GM23338 (cell line): Measurements from ENCODE around the gene STK39. TPM values are rescaled to one million over a fixed set of nuclear protein-coding genes. Genes with fewer than 3 reads are reported as not detected.

Experiments
- ATAC-seq: fragments of 200-7000 bp; cut with Tn5 transposase; 3 replicates; pipeline ENCODE4 v1.9.1; 2020
- DNase-seq: peaks from one replicate; pipeline ENCODE4 v3.0.0-alpha.2; 2015; ENCODE audit warnings: low spot score
- H2AFZ ChIP-seq: fragments of 200-600 bp; sonication (generic); 2 replicates; pipeline ENCODE4 v1.8.0; 2016; ENCODE audit warnings: antibody characterized with exemption, mild to moderate bottlenecking, moderate library complexity
- H3F3A ChIP-seq: fragments of 200-600 bp; sonication (generic); replicated peaks from 2 replicates; pipeline ENCODE4 v1.8.0; 2017; ENCODE audit warnings: antibody characterized with exemption, mixed run types, low read depth
- H3K27ac ChIP-seq: fragments of 200-600 bp; sonication (generic); 2 replicates; pipeline ENCODE4 v1.6.1; 2016; ENCODE audit warnings: low read depth
- H3K27me3 ChIP-seq: fragments of 200-600 bp; sonication (generic); 2 replicates; pipeline ENCODE4 v1.8.0; 2016; ENCODE audit warnings: mild to moderate bottlenecking, mixed run types, moderate library complexity; ENCODE audit not compliant: insufficient read depth
- H3K36me3 ChIP-seq: fragments of 200-600 bp; sonication (generic); 2 replicates; pipeline ENCODE4 v1.8.0; 2016; ENCODE audit warnings: mild to moderate bottlenecking; ENCODE audit not compliant: insufficient read depth
- H3K4me1 ChIP-seq: fragments of 200-600 bp; sonication (generic); 2 replicates; pipeline ENCODE4 v1.8.0; 2016; ENCODE audit warnings: mild to moderate bottlenecking, moderate library complexity; ENCODE audit not compliant: insufficient read depth
- H3K4me2 ChIP-seq: fragments of 200-600 bp; sonication (generic); 2 replicates; pipeline ENCODE4 v1.7.1; 2017; ENCODE audit warnings: mixed run types
- H3K4me3 ChIP-seq: fragments of 200-600 bp; sonication (generic); 2 replicates; pipeline ENCODE4 v1.6.1; 2016; ENCODE audit warnings: mixed run types
- H3K79me2 ChIP-seq: fragments of 200-600 bp; sonication (generic); replicated peaks from 2 replicates; pipeline ENCODE4 v1.8.0; 2017; ENCODE audit warnings: mild to moderate bottlenecking; ENCODE audit not compliant: insufficient read depth
- H3K9me2 ChIP-seq: fragments of 200-600 bp; sonication (generic); 2 replicates; pipeline ENCODE4 v1.8.0; 2017; ENCODE audit not compliant: insufficient read depth
- H4K20me1 ChIP-seq: fragments of 200-600 bp; sonication (generic); replicated peaks from 2 replicates; pipeline ENCODE4 v1.8.0; 2017; ENCODE audit warnings: mild to moderate bottlenecking; ENCODE audit not compliant: insufficient read depth
- H3K27ac Mint-ChIP-seq: 2 replicates; pipeline ENCODE4 v1.8.0; 2020; ENCODE audit warnings: inconsistent platforms, mild to moderate bottlenecking, moderate library complexity, mixed read lengths
- H3K27me3 Mint-ChIP-seq: 3 replicates; pipeline ENCODE4 v1.8.0; 2022; ENCODE audit warnings: low read depth, mild to moderate bottlenecking, moderate library complexity, mixed read lengths, inconsistent platforms; ENCODE audit not compliant: insufficient read depth, poor library complexity
- H3K36me3 Mint-ChIP-seq: 3 replicates; pipeline ENCODE4 v1.8.0; 2021; ENCODE audit warnings: low read depth, mild to moderate bottlenecking, inconsistent platforms, moderate library complexity, mixed read lengths
- H3K4me1 Mint-ChIP-seq: 3 replicates; pipeline ENCODE4 v1.8.0; 2020; ENCODE audit warnings: mild to moderate bottlenecking, inconsistent platforms, mixed read lengths
- H3K4me3 Mint-ChIP-seq: 3 replicates; pipeline ENCODE4 v1.8.0; 2021; ENCODE audit warnings: moderate library complexity, mild to moderate bottlenecking, inconsistent platforms, mixed read lengths
- H3K9me3 Mint-ChIP-seq: 3 replicates; pipeline ENCODE4 v1.8.0; 2020; ENCODE audit warnings: moderate library complexity, mild to moderate bottlenecking, inconsistent platforms, mixed read lengths
- CTCF ChIP-seq, 2 experiments: fragments of 200-600 bp in 1 of 2; sonication (generic) in 1 of 2; conservative IDR thresholded peaks; 2 replicates each; pipeline versions ENCODE4 v1.5.1 to v1.6.1; 2016 to 2017; ENCODE audit warnings: antibody characterized with exemption in 2 of 2, low read depth in 2 of 2, mild to moderate bottlenecking in 2 of 2, moderate library complexity in 1 of 2
- ETS1 ChIP-seq: IDR thresholded peaks from 2 replicates; pipeline ENCODE4 v1.6.1; 2016; ENCODE audit warnings: antibody characterized with exemption
- EZH2 ChIP-seq: fragments of 200-600 bp; sonication (generic); IDR thresholded peaks from one replicate; pipeline ENCODE4 v1.8.0; 2017; ENCODE audit warnings: antibody characterized with exemption, mild to moderate bottlenecking, low read depth; ENCODE audit not compliant: unreplicated experiment
- EZH2phosphoT487 ChIP-seq: fragments of 200-600 bp; sonication (generic); IDR thresholded peaks from one replicate; pipeline ENCODE4 v1.8.1; 2018; ENCODE audit warnings: antibody characterized with exemption; ENCODE audit not compliant: unreplicated experiment
- JUNB ChIP-seq: IDR thresholded peaks from one replicate; pipeline ENCODE4 v1.6.1; 2016; ENCODE audit warnings: antibody characterized with exemption; ENCODE audit not compliant: unreplicated experiment
- POLR2AphosphoS5 ChIP-seq: IDR thresholded peaks from 2 replicates; pipeline ENCODE4 v1.6.1; 2016; ENCODE audit warnings: antibody characterized with exemption, low read depth
- REST ChIP-seq: IDR thresholded peaks from one replicate; pipeline ENCODE4 v1.6.1; 2018; ENCODE audit warnings: antibody characterized with exemption; ENCODE audit not compliant: unreplicated experiment
- STAT1 ChIP-seq: IDR thresholded peaks from one replicate; pipeline ENCODE4 v1.6.1; 2016; ENCODE audit warnings: antibody characterized with exemption; ENCODE audit not compliant: unreplicated experiment
- ZNF331 ChIP-seq: fragments of 250-450 bp; sonication (Bioruptor Pico); IDR thresholded peaks from 2 replicates; pipeline ENCODE4 v1.5.0; 2020; ENCODE audit warnings: low read depth, mild to moderate bottlenecking, moderate library complexity
- polyA plus RNA-seq: library from polyadenylated mRNA; unstranded; fragments of >200 nt; fragmentation: Nextera tagmentation; extraction: Ambion mirVana; gene quantifications from 2 replicates; pipeline ENCODE4 v1.2.1, GENCODE V29; 2016
- total RNA-seq: library from RNA; depleted of rRNA; stranded (reverse); fragments of >200 nt; shearing (Covaris generic); gene quantifications from 2 replicates; pipeline ENCODE4 v1.2.3, GENCODE V29; 2014
- TF ChIP-seq, protein P1 (sequence below): fragments of 250-450 bp; sonication (Bioruptor Pico); IDR thresholded peaks from 2 replicates; pipeline ENCODE4 v1.5.0; 2020; ENCODE audit warnings: mild to moderate bottlenecking, moderate library complexity

STK39 gene
- total and polyA plus RNA-seq, 2 experiments from 2014 or later: 9.5 to 16.9 TPM

DNA sequence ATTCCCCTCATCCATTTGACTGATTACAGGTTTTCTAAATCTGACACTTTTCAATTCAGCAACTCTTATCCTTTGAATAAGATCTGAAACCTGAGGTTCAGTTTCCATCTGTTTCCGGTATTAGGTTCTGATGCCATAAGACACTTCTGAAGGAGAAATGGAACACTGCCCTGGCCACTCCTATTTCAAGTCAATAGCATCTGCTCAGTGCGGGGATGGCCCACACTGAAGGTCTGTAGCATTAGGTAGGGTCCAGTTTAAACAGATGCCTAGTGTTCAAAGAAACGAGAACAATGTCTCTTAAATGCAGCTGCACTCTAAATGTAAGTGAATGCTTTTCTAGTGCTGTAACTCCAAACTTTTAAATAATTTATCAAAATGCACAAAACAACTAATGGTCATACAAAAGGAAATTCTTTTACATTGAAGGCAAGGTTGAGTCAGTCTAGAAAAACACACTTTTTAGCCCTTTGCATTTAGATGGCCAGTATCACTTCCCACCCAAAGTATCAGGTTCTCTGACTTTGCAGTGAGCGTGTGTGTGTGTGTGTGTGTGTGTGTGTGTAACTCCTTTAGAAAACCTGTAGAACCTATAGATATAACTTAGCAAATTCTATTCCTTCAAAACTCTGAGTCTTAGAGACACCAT is 78.2 kb downstream of the STK39 start:
- H3K4me3 ChIP-seq: no peak overlapping the region
- no peak for TF ChIP-seq STAT1
- TF ChIP-seq ZNF331 (CRISPR knock-in tag): no peak
- TF ChIP-seq REST: no peak
- no peak for TF ChIP-seq EZH2phosphoT487
- no peak for TF ChIP-seq POLR2AphosphoS5
- TF ChIP-seq ETS1: no peak
- TF ChIP-seq, protein P1, sequence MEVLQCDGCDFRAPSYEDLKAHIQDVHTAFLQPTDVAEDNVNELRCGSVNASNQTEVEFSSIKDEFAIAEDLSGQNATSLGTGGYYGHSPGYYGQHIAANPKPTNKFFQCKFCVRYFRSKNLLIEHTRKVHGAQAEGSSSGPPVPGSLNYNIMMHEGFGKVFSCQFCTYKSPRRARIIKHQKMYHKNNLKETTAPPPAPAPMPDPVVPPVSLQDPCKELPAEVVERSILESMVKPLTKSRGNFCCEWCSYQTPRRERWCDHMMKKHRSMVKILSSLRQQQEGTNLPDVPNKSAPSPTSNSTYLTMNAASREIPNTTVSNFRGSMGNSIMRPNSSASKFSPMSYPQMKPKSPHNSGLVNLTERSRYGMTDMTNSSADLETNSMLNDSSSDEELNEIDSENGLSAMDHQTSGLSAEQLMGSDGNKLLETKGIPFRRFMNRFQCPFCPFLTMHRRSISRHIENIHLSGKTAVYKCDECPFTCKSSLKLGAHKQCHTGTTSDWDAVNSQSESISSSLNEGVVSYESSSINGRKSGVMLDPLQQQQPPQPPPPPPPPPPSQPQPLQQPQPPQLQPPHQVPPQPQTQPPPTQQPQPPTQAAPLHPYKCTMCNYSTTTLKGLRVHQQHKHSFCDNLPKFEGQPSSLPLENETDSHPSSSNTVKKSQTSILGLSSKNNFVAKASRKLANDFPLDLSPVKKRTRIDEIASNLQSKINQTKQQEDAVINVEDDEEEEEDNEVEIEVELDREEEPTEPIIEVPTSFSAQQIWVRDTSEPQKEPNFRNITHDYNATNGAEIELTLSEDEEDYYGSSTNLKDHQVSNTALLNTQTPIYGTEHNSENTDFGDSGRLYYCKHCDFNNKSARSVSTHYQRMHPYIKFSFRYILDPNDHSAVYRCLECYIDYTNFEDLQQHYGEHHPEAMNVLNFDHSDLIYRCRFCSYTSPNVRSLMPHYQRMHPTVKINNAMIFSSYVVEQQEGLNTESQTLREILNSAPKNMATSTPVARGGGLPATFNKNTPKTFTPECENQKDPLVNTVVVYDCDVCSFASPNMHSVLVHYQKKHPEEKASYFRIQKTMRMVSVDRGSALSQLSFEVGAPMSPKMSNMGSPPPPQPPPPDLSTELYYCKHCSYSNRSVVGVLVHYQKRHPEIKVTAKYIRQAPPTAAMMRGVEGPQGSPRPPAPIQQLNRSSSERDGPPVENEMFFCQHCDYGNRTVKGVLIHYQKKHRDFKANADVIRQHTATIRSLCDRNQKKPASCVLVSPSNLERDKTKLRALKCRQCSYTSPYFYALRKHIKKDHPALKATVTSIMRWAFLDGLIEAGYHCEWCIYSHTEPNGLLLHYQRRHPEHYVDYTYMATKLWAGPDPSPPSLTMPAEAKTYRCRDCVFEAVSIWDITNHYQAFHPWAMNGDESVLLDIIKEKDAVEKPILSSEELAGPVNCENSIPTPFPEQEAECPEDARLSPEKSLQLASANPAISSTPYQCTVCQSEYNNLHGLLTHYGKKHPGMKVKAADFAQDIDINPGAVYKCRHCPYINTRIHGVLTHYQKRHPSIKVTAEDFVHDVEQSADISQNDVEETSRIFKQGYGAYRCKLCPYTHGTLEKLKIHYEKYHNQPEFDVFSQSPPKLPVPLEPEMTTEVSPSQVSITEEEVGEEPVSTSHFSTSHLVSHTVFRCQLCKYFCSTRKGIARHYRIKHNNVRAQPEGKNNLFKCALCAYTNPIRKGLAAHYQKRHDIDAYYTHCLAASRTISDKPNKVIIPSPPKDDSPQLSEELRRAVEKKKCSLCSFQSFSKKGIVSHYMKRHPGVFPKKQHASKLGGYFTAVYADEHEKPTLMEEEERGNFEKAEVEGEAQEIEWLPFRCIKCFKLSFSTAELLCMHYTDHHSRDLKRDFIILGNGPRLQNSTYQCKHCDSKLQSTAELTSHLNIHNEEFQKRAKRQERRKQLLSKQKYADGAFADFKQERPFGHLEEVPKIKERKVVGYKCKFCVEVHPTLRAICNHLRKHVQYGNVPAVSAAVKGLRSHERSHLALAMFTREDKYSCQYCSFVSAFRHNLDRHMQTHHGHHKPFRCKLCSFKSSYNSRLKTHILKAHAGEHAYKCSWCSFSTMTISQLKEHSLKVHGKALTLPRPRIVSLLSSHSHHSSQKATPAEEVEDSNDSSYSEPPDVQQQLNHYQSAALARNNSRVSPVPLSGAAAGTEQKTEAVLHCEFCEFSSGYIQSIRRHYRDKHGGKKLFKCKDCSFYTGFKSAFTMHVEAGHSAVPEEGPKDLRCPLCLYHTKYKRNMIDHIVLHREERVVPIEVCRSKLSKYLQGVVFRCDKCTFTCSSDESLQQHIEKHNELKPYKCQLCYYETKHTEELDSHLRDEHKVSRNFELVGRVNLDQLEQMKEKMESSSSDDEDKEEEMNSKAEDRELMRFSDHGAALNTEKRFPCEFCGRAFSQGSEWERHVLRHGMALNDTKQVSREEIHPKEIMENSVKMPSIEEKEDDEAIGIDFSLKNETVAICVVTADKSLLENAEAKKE (CRISPR knock-in tag): no peak
- TF ChIP-seq CTCF (conservative IDR thresholded peaks at IDR 0.05; ENCODE audit: low read depth in 2 of 2): no peak
- no peak for TF ChIP-seq JUNB
- TF ChIP-seq EZH2: no peak
- no peak for DNase-seq
- H3K27me3 ChIP-seq: no peaks in the 10 kb centered on the region
- no peaks in the 10 kb centered on the region for H4K20me1 ChIP-seq
- Mint-ChIP-seq H3K27ac (no peak overlapping the region), H3K9me3 (no peaks in the 10 kb centered on the region), H3K27me3 (no peaks in the 10 kb centered on the region), H3K4me3 (no peak overlapping the region), H3K4me1 (peaks cover 43% of the 10 kb centered on the region), H3K36me3 (no peaks in the 10 kb centered on the region)
- no peak overlapping the region for H3K27ac ChIP-seq
- no peak overlapping the region for H2AFZ ChIP-seq
- 0 out of 2 replicates have a peak, but pooled peaks cover 4% of the 10 kb centered on the region for H3K9me2 ChIP-seq
- ATAC-seq: no peak
- no peaks in the 10 kb centered on the region for H3F3A ChIP-seq
- no peaks in the 10 kb centered on the region for H3K36me3 ChIP-seq
- H3K4me1 ChIP-seq: peaks cover 27% of the 10 kb centered on the region
- no peak overlapping the region for H3K4me2 ChIP-seq
- H3K79me2 ChIP-seq: no peaks in the 10 kb centered on the region
